Dedifferentiated amniotic fluid mesenchymal stem cell (primary cell): ENCODE results near the gene LMO7.

ENCODE experiments used
- DNase-seq: peaks from one replicate; pipeline ENCODE4 v3.0.0-alpha.2; 2016; ENCODE audit errors: extremely low spot score

The LMO7 gene

GRCh38 chr13:75635828-75636435 is at the start of gene LMO7:
LMO7 (plus strand) TSS chr13:75636330; CDS start chr13:75636658, 328 bp downstream.
- no peak for DNase-seq

- no peak for DNase-seq
Observed at GRCh38 chr13:75587679-75588078, 48.5 kb upstream of the LMO7 start.

GRCh38 chr13:75596657-75597182 is 39.4 kb upstream of the LMO7 start:
- no peak for DNase-seq

- no peak for DNase-seq
Observed at GRCh38 chr13:75600371-75600770, 35.8 kb upstream of the LMO7 start.

- DNase-seq, result no peak
Observed at GRCh38 chr13:75603038-75603437, 33.1 kb upstream of the LMO7 start.

- no peak for DNase-seq
Observed at GRCh38 chr13:75607447-75607846, 28.7 kb upstream of the LMO7 start.

- no peak for DNase-seq
Observed at GRCh38 chr13:75610466-75610865, 25.7 kb upstream of the LMO7 start.

- DNase-seq, result no peak
Observed at GRCh38 chr13:75612354-75612753, 23.8 kb upstream of the LMO7 start.

- DNase-seq, result no peak
Observed at GRCh38 chr13:75617230-75617629, 18.9 kb upstream of the LMO7 start.

- no peak for DNase-seq
Observed at GRCh38 chr13:75618308-75618707, 17.8 kb upstream of the LMO7 start.

GRCh38 chr13:75620020-75620419 is 16.1 kb upstream of the LMO7 start:
- no peak for DNase-seq

GRCh38 chr13:75621147-75621546 is 15.0 kb upstream of the LMO7 start:
- DNase-seq, result peak; percentile 84

- DNase-seq, result no peak
Observed at GRCh38 chr13:75628801-75629200, 7.3 kb upstream of the LMO7 start.

GRCh38 chr13:75633285-75633684 is 2.8 kb upstream of the LMO7 start:
- DNase-seq, result peak; percentile 74

GRCh38 chr13:75635101-75635827 is 866 bp upstream of the LMO7 start:
- no peak for DNase-seq

GRCh38 chr13:75636436-75637180 is 478 bp downstream of the LMO7 start:
- DNase-seq, result no peak

GRCh38 chr13:75637181-75637750 is 1.1 kb downstream of the LMO7 start:
- DNase-seq, result no peak

GRCh38 chr13:75639454-75639853 is 3.3 kb downstream of the LMO7 start:
- no peak for DNase-seq

GRCh38 chr13:75641026-75641425 is 4.9 kb downstream of the LMO7 start:
- DNase-seq, result no peak

- no peak for DNase-seq
Observed at GRCh38 chr13:75643182-75643581, 7.1 kb downstream of the LMO7 start.

- no peak for DNase-seq
Observed at GRCh38 chr13:75643693-75644092, 7.6 kb downstream of the LMO7 start.

GRCh38 chr13:75645141-75645540 is 9.0 kb downstream of the LMO7 start:
- no peak for DNase-seq
